HCEC 1CT (cell line): ENCODE measurements around the gene TUBG1.
A peak's percentile ranks its signal among the peaks of the same experiment; 100 is the strongest.
"Not testable (repeated sequence)": the region's sequence is repeated elsewhere in the genome, so short reads cannot be mapped to it uniquely, and the experiment has no call there.

Source experiments
- DNase-seq: peaks from one replicate; pipeline ENCODE4 v3.0.0-alpha.2; 2017

Gene TUBG1

DNA sequence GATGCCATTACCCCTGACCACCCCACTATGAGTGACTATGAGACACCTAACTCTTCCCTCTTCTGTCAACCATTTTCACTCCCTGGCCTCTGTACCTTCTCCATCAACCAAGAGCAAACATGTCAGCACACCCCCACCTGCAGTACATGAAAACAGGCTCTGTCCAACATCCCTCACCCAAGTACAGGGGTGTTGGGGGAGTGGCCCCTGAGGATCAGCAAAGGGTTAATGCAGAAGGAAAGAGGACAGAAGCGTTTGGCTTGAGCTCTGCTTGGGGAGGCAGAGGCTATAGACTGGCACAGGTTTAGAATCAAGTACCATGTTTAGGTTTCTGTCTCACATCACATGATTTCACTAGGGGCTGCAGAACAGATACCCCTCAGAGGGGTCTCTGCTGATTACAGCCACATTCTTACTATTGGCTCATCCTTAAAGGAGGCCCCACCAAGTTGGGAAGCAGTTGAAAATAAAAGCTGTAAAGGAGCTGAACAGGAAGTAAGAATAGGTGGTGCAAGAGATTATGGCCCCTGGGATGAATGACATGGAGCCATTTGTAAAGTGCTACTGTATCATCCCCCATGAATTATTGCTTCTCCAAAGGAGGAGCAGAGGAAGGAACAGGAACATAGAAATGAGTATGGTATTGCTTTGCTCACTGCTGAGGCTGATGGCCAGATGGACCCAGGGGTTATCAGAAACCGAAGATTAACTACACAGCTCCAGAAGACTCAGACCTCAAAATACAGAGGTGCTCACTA lies 29.5 kb upstream of the TUBG1 start:
- no peak for DNase-seq

- no peak for DNase-seq
Observed at GRCh38 chr17:42581744-42582270, 27.7 kb upstream of the TUBG1 start.

GRCh38 chr17:42584880-42585279 lies 24.6 kb upstream of the TUBG1 start:
- DNase-seq = no peak

GRCh38 chr17:42585353-42585752 lies 24.1 kb upstream of the TUBG1 start:
- DNase-seq = no peak

DNA sequence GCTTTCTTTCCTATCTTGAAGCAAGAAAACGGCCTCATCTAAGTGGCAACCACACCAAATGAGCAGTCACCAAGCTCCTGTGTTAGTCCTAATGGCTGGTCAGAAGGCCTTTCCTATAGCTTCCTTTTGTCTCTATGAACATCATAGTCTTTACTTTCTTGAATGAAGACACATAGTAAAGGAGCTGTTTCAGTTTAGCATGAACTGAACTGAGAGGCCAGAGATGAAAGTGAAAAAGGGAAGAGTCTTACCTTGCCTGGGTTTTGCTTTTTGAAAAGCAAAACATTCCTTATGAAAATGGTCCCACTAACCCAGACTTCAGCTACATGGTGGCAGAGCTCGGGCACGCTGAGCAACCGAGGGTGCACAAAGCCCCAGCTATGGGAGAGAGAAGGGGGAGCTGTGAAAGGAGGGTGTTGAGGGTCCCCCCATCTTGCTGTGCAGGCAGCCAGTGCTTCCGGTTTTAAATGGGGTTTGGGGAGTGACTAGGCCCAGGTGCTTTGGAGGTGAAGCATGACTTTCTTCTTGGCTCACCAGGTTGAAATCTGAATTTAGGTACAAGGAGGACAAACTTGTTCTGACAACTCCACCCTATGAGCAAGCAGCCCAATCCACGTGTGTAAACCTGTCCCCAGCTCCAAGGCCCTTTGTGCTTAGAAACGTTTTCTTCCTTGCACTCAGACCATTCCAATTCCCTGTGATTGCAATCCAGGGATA lies 22.8 kb upstream of the TUBG1 start:
- no peak for DNase-seq

- no peak for DNase-seq
Observed at GRCh38 chr17:42590886-42591285, 18.6 kb upstream of the TUBG1 start.

DNA sequence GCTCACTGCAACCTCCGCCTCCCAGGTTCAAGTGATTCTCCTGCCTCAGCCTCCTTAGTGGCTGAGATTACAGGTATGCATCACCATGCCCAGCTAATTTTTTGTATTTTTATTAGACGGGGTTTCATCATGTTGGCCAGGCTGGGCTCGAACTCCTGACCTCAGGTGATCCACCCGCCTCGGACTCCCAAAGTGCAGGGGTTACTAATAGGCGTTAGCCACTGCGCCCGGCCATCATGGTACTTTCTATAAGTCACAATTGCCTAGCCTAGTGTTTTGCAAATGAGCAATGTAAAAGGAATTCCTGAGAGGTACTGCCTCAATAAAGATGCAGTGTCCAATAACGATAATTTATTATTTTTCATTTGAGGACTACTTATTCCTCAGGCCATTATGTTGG lies 18.1 kb upstream of the TUBG1 start:
- DNase-seq = no peak

GRCh38 chr17:42596386-42596785 lies 13.1 kb upstream of the TUBG1 start:
- DNase-seq = no peak

DNA sequence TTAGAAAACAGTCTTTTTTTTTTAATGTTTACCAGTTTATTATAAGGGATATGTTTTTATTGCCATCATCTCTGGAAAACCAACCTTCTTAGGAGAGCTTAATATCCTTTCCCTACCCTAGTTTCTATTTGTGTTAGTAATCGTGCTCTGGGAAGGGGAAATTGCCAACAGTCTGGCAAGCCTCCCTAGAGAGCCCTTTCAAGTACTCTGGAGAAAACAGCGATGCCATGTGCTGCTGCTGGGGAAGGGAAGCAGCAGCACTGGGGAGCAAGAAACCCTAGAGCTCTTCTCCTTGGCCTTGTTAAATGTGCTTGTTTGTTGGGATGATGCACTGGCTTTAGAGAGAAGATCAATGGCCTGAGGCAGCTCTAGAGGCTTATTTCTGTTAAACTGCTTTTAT lies 10.6 kb upstream of the TUBG1 start:
- no peak for DNase-seq

DNA sequence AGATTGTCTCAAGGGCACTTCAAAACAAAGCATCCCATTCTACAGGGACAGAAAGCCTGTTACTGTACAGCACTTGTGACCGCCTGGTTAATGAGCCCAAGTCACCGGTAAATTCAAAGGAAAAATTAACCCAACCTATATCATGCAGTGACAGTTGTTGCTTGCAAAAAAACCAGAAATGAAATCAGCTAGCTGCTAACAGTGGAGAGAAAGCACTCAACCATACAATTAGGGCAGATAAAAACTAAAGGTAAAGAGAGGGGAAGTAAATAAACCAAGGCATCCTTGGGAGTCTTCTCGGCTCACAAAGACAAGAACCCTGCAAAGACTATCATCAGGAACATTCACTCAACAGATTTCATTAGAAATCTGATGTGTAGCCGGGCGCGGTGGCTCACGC lies 6.2 kb upstream of the TUBG1 start:
- no peak for DNase-seq

DNA sequence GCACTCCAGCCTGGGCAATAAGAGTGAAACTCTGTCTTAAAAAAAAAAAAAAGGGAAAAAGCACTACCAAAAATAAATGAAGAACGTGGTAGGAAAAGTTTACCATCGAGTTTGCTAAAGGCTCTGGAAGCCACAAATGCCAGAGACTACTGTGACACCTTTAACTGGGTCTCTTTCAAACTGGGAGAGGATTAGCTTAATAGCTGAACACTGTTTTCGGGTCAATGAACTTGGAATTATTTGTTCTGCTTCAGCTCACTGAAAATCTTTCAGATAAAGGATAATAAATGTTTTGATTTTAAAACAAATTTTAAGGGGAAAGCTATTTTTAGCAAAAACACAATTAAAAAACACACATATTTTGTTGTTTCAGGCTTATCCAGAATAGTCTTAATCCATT lies 1.7 kb upstream of the TUBG1 start:
- no peak for DNase-seq

- DNase-seq = no peak
Observed at GRCh38 chr17:42608305-42609181, 940 bp upstream of the TUBG1 start.

DNA sequence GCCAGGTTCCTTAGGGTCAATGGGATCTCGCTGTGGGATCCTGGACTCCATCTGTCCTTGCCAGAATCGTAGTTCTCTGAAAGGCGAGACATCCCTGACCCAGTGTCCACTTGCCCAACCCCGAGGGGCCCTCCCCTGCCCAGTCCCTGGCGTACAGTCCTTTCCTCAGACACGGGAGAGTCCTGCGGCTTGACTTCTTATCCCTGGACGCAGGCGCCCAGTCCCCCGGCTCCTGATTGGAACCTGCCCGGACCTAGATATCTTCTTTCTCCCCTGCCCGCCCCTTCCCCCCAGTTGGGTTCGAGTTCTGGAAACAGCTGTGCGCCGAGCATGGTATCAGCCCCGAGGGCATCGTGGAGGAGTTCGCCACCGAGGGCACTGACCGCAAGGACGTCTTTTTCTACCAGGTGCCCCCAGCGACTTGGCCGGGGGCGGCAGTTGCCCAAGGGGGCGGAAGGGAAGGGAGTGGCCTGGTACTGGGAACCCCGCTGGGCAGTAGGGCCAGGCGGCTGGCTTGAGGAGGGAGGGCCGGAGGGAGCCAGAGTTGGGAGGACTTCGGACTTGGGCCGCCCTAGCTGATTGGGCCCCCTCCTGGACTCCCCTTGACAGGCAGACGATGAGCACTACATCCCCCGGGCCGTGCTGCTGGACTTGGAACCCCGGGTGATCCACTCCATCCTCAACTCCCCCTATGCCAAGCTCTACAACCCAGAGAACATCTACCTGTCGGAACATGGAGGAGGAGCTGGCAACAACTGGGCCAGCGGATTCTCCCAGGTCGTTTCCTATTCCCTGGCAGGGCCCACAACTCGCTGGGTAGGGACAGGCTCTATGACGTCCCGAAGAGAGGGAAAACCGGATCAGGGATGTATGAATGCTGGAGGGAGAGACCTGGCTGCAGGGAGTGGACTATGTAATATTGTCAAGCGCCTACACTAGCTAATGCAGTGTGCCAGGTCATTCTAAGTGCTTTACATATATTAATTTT lies 625 bp downstream of the TUBG1 start:
- not testable (repeated sequence) for DNase-seq

- DNase-seq = no peak
Observed at GRCh38 chr17:42612013-42612412, 2.5 kb downstream of the TUBG1 start.

- DNase-seq = no peak
Observed at GRCh38 chr17:42613699-42614295, 4.3 kb downstream of the TUBG1 start.

- no peak for DNase-seq
Observed at GRCh38 chr17:42617956-42618431, 8.5 kb downstream of the TUBG1 start.

DNA sequence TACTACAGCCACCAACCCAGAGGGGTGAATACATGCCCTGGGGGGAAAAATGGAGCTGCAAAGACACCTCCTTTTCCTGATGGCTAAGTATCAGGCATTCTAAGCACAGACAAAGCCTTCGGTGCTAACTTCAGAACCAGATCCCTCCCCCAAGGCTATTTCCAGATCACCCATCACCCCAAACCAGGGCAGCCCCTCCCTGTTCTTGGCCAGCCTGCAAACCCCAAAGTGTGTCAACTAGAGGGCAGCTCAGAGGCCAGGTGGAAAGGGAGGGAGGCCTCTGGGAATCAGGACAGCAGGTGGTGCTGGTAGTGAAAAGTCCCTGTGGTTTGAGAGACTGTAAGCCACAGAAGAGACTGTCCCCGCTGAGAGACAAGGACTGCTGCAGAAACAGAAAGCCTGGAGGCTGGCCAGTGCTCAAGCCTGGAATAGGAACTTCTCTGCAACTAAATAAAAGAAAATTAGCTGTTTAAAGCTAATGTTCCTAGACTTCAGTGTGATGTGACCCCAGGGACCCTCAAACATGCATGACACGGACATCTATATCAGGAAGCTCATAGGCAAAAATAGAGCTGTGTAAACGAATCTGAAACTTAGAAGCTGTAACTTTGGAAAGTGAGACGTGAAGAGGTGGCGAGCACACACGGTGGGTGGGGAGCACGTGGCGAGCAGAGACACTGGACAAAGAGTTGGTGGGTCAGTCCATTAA lies 9.1 kb downstream of the TUBG1 start:
- DNase-seq = peak; percentile 4

GRCh38 chr17:42621987-42622386 lies 12.5 kb downstream of the TUBG1 start:
- not testable (repeated sequence) for DNase-seq

DNA sequence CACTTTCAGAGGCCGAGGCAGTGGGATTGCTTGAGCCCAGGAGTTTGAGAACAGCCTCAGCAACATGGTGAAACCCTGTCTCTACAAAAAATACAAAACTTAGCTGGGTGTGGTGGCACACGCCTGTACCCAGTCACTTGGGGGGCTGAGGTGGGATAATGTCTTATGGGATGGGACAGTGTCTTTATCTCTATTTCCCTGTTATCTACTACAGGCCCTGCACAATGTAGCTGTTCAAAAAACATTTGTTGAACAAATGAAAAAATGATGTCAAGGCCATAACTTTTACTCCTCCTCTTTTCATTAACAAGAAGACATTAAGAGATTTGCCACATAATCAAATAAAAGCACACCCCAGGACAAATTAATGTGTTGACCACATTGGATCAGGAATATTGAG lies 13.8 kb downstream of the TUBG1 start:
- no peak for DNase-seq

GRCh38 chr17:42623732-42624596 lies 14.5 kb downstream of the TUBG1 start:
- DNase-seq = peak; percentile 23
